Naive thymus-derived CD8-positive, alpha-beta T cell (primary cell): ENCODE measurements around the gene LRRC75A. TPM values are rescaled to one million over a fixed set of nuclear protein-coding genes. Genes with fewer than 3 reads are reported as not detected.
"Not testable (repeated sequence)": the region's sequence is repeated elsewhere in the genome, so short reads cannot be mapped to it uniquely, and the experiment has no call there.

Source experiments
- ATAC-seq, 2 donors: fragments of 150-1000 bp; cut with Tn5 transposase in 1 of 2; sonication (Bioruptor Pico), chemical (Tn5 transposase) in 1 of 2; 1 replicate in 1 of 2; 2 replicates in 1 of 2; pipeline ENCODE4 v1.10.0; 2021; ENCODE audit warnings: mild to moderate bottlenecking in 2 of 2, moderate library complexity in 2 of 2
- POLR2A ChIA-PET: fragments of 350-600 bp; sonication (Branson Sonifier 250); formaldehyde crosslinking; loops from one replicate; lab custom pipeline; 2021; ENCODE audit warnings: antibody characterized with exemption; lab: Charles Lee
- DNase-seq, 10 donors: peaks; one replicate each; pipeline versions ENCODE4 v3.0.0 to v3.0.0-alpha.2; 2020 to 2022
- H3K27ac Mint-ChIP-seq, 10 donors: one replicate each; pipeline ENCODE4 v1.8.0; 2020 to 2022; ENCODE audit warnings: mild to moderate bottlenecking in 10 of 10, mixed read lengths in 10 of 10, moderate library complexity in 4 of 10, inconsistent platforms in 1 of 10
- H3K27me3 Mint-ChIP-seq, 5 donors: one replicate each; pipeline ENCODE4 v1.8.0; 2021 to 2022; ENCODE audit warnings: mixed read lengths in 5 of 5
- H3K36me3 Mint-ChIP-seq, 3 donors: one replicate each; pipeline ENCODE4 v1.8.0; 2020 to 2022; ENCODE audit warnings: mixed read lengths in 3 of 3, mild to moderate bottlenecking in 2 of 3, inconsistent platforms in 1 of 3
- H3K4me1 Mint-ChIP-seq, 4 donors: one replicate each; pipeline ENCODE4 v1.8.0; 2021 to 2022; ENCODE audit warnings: mixed read lengths in 4 of 4
- H3K4me3 Mint-ChIP-seq, 10 donors: one replicate each; pipeline ENCODE4 v1.8.0; 2020 to 2022; ENCODE audit warnings: mild to moderate bottlenecking in 10 of 10, mixed read lengths in 10 of 10, moderate library complexity in 6 of 10, inconsistent platforms in 1 of 10
- H3K9me3 Mint-ChIP-seq, 9 donors: one replicate each; pipeline ENCODE4 v1.8.0; 2020 to 2022; ENCODE audit warnings: mixed read lengths in 9 of 9, mild to moderate bottlenecking in 3 of 9, inconsistent platforms in 1 of 9, moderate library complexity in 1 of 9
- polyA plus RNA-seq, 3 donors: library from polyadenylated mRNA; unstranded; fragments of 300-500 nt; fragmentation: Illumina TruSeq; gene quantifications; one replicate each; pipeline ENCODE4 v1.2.3, GENCODE V29; 2021
- total RNA-seq, 8 experiments: library from RNA in 2 of 8; stranded (reverse) in 2 of 8; gene quantifications; one replicate each; pipeline ENCODE4 v1.2.3 and lab custom pipeline; 2021 to 2026

LRRC75A gene
- total and polyA plus RNA-seq, 5 experiments from 2014 or later, result 1.8 to 8.9 (median 3.1) TPM

DNA sequence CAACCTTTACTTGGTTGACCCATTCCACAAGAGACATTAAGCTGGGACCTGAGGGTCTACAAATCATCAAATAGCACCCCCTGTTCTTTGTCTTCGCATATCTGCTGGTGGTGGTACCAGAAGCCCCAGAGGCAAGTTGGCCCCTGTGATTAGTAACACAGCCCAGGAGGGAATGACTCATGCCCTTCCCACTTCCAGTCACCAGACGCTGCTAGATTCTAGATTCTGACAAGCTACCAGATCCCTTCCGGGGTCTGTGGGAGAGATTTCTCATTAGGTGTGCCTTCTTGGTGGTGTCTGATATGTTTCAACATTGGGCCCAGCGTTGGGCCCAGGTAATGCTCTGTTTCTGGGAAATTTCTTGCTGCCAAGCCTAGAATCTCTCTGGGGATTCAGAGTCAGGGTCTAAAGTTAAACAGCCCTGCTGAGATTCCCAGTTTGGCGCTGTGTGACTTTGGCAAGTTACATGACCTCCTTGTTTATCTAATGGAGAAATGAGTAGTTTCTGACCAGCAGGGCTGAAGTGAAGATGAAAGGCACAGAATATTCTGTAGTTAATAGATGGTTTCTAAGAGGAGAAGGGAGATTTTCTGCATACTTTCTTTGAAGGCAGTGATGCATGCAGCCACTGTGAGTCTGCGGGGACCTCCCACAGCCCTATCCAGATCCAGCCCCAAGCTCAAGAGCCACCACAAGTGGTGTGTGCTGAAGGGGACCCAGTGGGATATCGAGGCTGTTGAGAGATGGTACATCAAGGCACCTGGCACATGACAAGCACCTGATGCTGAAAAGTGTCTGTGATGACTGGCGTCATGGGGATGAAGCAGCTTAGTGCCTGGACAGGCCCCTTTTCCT is 72.7 kb downstream of the LRRC75A start:
- no peak for DNase-seq
- no peaks in the 10 kb centered on the region for H3K9me3 Mint-ChIP-seq
- POLR2A ChIA-PET, result interaction anchor here (0.6 to 1.8 kb wide), 4 partner anchors 19 to 137 kb away, joined by 3 to 14 read pairs (median 4); partner anchors contain the start of gene UBB

GRCh38 chr17:16418685-16419068 is 73.3 kb downstream of the LRRC75A start:
- POLR2A ChIA-PET, result interaction anchor here (0.6 to 1.8 kb wide), 4 partner anchors 19 to 138 kb away, joined by 3 to 14 read pairs (median 4); partner anchors contain the start of gene UBB
- H3K4me1 Mint-ChIP-seq, result peaks cover 16 to 65% (median 58%) of the 10 kb centered on the region in 4 donors
- DNase-seq (no peak), ATAC-seq (no peak)
- H3K36me3 Mint-ChIP-seq, result peaks cover 0 to 59% (median 8%) of the 10 kb centered on the region in 3 donors
- H3K4me3 Mint-ChIP-seq, result peak overlapping the region in 9 of 10 donors; percentile 39 to 74 (median 60)
- no peaks in the 10 kb centered on the region for H3K27me3 Mint-ChIP-seq
- H3K27ac Mint-ChIP-seq, result peak overlapping the region; percentile 61 to 99 (median 88)
- H3K9me3 Mint-ChIP-seq, result no peaks in the 10 kb centered on the region

More for the DNA sequence above, 72.7 kb downstream of the LRRC75A start:
- Mint-ChIP-seq H3K4me3 (peak overlapping the region; percentile 36 to 74 (median 58)), H3K27me3 (no peaks in the 10 kb centered on the region), H3K4me1 (peaks cover 16 to 62% (median 55%) of the 10 kb centered on the region in 4 donors), H3K27ac (peak overlapping the region; percentile 61 to 90 (median 86)), H3K36me3 (peaks cover 0 to 64% (median 8%) of the 10 kb centered on the region in 3 donors)
- ATAC-seq, result no peak

DNA sequence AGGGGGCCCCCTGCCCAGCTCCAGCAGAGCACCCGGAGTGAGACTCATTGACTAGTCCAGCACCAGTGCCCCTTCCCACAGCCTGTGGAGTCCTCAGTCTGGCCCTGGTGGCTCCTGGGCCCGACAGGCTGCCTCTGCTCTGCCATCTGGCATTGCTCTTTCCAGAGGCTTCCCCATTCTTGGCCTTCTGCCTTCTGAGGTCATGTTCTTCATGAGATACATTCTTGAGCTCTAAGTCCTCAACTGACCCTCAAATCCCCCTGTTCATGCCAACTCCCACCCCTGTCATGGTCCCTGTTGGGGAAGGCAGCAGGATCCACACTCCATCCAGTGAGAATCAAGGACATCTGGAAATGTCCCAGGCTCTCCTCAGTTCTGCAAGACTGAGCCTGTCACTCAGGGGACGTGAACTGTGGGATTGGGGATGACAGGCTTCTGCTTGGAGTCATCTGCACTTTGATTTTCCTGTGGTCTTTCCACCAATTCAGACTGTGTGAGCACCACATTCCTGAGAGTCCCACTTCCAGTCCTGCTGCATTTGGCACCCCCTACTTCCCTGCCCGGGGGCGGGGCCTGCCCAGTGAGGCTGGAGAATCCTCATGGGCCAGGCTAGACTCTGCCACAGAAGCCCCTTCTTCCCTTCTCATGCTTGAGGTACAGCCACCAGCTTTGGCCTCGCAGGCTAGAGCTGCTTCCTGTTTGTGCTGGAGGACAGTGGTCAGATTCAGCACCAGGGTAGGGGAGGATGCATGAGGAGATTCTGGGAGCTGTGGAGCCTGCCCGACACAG is 73.9 kb downstream of the LRRC75A start:
- Mint-ChIP-seq H3K36me3 (peaks cover 0 to 55% (median 8%) of the 10 kb centered on the region in 3 donors), H3K4me3 (peak overlapping the region in 8 of 10 donors; percentile 11 to 93 (median 38)), H3K9me3 (no peaks in the 10 kb centered on the region), H3K27me3 (no peaks in the 10 kb centered on the region), H3K27ac (peak overlapping the region in 9 of 10 donors; percentile 83 to 100 (median 98)), H3K4me1 (peaks cover 16 to 65% (median 58%) of the 10 kb centered on the region in 4 donors)
- ATAC-seq (no peak), DNase-seq (no peak)
- POLR2A ChIA-PET, result interaction anchor here (0.8 to 4.5 kb wide), 6 partner anchors 20 to 54 kb away, joined by 3 to 58 read pairs (median 10); partner anchors contain the start of gene UBB

GRCh38 chr17:16417399-16417798 is 74.6 kb downstream of the LRRC75A start:
- no peaks in the 10 kb centered on the region for H3K9me3 Mint-ChIP-seq
- DNase-seq (no peak), ATAC-seq (no peak)
- POLR2A ChIA-PET, result interaction anchor here (0.7 to 4.5 kb wide), 8 partner anchors 10 to 1471 kb away, joined by 3 to 58 read pairs (median 5); partner anchors contain the start of gene UBB
- H3K4me1 Mint-ChIP-seq, result peaks cover 13 to 60% (median 59%) of the 10 kb centered on the region in 4 donors
- H3K36me3 Mint-ChIP-seq, result peaks cover 0 to 48% (median 8%) of the 10 kb centered on the region in 3 donors
- H3K27ac Mint-ChIP-seq, result peak overlapping the region in 8 of 10 donors; percentile 50 to 100 (median 99)
- H3K4me3 Mint-ChIP-seq, result peak overlapping the region in 9 of 10 donors; percentile 48 to 99 (median 97)
- no peaks in the 10 kb centered on the region for H3K27me3 Mint-ChIP-seq

- Mint-ChIP-seq H3K4me3 (peak within 1 kb of the TSS; percentile 93 to 99 (median 98)), H3K36me3 (peaks cover 0 to 31% (median 8%) of the 10 kb centered on the region in 3 donors), H3K27me3 (no peaks in the 10 kb centered on the region), H3K9me3 (no peaks in the 10 kb centered on the region), H3K4me1 (peaks cover 12 to 53% (median 51%) of the 10 kb centered on the region in 4 donors), H3K27ac (peak within 1 kb of the TSS; percentile 98 to 100 (median 99))
- peak; percentile 57 to 65 for ATAC-seq
- POLR2A ChIA-PET, result interaction anchor here (0.5 to 4.5 kb wide), 17 partner anchors 12 to 199 kb away, joined by 3 to 58 read pairs (median 5); partner anchors contain the start of genes CENPV and UBB
- DNase-seq, result peak; percentile 23 to 74 (median 52)
Observed at GRCh38 chr17:16415031-16415924, 76.7 kb downstream of the LRRC75A start, which contains the start of gene TRPV2. Gene TRPV2, plus strand, starts transcription at chr17:16415571. Its CDS starts 2,098 bp downstream, at chr17:16417669.

DNA sequence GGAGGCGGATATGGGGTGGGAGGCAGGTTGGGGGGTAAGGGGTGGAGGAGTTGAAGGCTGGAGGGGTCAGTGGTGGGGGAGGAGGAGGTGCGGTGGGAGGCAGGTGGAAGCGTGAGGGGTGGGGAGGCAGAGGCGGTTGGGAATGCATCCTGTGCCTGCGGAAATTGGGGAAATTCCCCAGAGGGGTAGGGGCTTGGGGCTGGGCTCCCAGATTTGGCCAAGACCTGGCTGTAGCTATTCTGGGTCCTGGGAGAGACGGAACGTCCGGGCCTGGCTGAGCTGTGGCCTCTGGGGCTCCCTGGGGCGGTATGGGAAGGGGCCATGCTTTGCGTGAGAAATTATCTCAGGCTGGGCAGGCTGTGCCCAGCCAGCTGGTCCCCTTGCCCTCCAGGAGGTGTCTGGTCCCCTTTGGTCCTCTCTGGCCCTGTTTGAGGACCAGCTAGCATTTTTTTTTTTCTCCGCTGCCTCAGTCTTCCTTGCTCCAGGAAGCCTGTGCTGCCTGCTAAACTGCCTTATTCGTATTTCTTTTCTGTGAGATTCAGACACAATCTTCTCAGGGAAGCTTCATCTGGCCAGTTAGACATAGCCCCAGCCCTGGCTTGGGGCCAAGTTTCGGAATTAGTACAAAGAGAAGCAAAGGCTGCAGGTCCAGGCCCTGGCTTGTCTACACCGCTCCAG is 83.9 kb downstream of the LRRC75A start:
- Mint-ChIP-seq H3K27me3 (peaks cover 2 to 23% (median 9%) of the 10 kb centered on the region in 5 donors), H3K27ac (peak overlapping the region in 2 of 10 donors; percentile 8 to 33), H3K4me1 (peaks cover 0 to 13% (median 6%) of the 10 kb centered on the region in 4 donors), H3K4me3 (peak overlapping the region in 8 of 10 donors; percentile 10 to 56 (median 44)), H3K9me3 (no peaks in the 10 kb centered on the region), H3K36me3 (peaks cover 0 to 2% (median 0%) of the 10 kb centered on the region in 3 donors)
- DNase-seq, result no peak
- no peak for ATAC-seq
- POLR2A ChIA-PET, result interaction anchor here (1.4 kb wide), 1 partner anchor 30 kb away, joined by 3 read pairs; no protein-coding TSS in a partner anchor

DNA sequence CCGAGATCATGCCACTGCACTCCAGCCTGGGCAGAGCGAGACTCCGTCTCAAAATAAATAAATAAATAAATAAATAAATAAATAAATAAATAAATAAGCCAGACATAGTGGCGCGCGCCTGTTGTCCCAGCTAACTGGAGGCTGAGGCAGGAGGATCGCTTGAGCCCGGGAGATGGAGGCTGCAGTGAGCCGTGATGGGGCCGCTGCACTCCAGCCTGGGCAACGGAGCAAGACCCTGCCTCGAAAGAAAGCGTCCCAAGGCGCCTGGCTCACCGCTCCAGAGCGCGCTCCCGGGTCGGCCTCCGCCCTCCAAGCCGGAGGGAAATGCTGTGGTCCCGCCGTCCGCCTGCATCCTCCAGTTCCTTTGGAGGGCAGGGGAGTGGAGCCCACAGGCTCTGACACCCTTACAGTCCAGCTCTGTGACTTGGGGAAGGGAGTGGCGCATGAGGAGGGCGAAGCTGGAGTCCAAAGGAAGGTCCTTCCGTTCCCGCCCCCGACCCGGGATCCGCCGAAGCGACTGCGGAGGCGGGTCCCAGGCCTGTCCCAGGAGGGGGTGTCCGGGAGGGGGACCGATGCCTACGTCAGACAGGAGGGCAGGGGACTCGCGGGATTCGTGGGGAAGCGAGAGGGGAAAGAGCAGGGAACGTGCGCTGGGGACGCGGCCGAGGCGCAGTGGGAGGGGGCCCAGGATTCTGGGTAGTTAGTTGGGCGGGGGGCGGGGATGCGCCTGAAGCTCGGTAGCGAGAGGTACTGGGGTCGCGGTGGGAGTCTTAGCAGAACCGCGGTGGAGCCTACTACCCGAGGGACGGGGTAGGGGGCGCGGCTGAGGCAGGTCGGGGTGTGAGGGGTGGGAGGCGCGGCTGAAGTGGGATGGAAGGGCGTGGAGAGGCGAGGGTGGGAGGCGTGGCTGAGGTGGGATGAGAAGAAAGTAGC is 85.0 kb downstream of the LRRC75A start:
- H3K4me1 Mint-ChIP-seq, result peaks cover 0 to 13% (median 6%) of the 10 kb centered on the region in 4 donors
- peak in 1 of 10 donors; percentile 12 for DNase-seq
- POLR2A ChIA-PET, result interaction anchor here (0.9 kb wide), 1 partner anchor 25 kb away, joined by 4 read pairs; no protein-coding TSS in a partner anchor

DNA sequence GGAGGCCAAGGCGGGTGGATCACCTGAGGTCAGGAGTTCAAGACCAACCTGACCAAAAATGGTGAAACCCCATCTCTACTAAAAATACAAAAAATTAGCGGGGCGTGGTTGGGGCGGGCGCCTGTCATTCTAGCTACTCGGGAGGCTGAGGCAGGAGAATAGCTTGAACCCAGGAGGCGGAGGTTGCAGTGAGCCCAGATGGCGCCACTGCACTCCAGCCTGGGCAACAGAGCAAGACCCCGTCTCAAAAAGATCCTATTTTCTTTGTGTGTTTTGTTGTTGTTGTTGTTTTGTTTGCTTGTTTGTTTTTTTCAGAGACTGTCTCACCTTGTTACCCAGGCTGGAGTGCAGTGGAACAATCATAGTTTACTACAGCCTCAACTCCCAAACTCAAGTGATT is 88.1 kb downstream of the LRRC75A start:
- peaks cover 0 to 13% (median 6%) of the 10 kb centered on the region in 4 donors for H3K4me1 Mint-ChIP-seq
- not testable (repeated sequence) for H3K9me3 Mint-ChIP-seq, H3K4me3 Mint-ChIP-seq, ATAC-seq, H3K27ac Mint-ChIP-seq, DNase-seq, H3K36me3 Mint-ChIP-seq
- POLR2A ChIA-PET, result interaction anchor here (0.6 to 0.7 kb wide), 2 partner anchors 37 to 1583 kb away, joined by 3 to 4 read pairs; no protein-coding TSS in a partner anchor
- H3K27me3 Mint-ChIP-seq, result peaks cover 2 to 36% (median 11%) of the 10 kb centered on the region in 5 donors

More for the DNA sequence above, 85.0 kb downstream of the LRRC75A start:
- Mint-ChIP-seq H3K9me3 (no peaks in the 10 kb centered on the region), H3K27me3 (peaks cover 2 to 33% (median 9%) of the 10 kb centered on the region in 5 donors), H3K36me3 (peaks cover 0 to 2% (median 0%) of the 10 kb centered on the region in 3 donors), H3K4me3 (peak overlapping the region; percentile 15 to 83 (median 56)), H3K27ac (no peak overlapping the region)
- peak; percentile 33 to 70 for ATAC-seq

DNA sequence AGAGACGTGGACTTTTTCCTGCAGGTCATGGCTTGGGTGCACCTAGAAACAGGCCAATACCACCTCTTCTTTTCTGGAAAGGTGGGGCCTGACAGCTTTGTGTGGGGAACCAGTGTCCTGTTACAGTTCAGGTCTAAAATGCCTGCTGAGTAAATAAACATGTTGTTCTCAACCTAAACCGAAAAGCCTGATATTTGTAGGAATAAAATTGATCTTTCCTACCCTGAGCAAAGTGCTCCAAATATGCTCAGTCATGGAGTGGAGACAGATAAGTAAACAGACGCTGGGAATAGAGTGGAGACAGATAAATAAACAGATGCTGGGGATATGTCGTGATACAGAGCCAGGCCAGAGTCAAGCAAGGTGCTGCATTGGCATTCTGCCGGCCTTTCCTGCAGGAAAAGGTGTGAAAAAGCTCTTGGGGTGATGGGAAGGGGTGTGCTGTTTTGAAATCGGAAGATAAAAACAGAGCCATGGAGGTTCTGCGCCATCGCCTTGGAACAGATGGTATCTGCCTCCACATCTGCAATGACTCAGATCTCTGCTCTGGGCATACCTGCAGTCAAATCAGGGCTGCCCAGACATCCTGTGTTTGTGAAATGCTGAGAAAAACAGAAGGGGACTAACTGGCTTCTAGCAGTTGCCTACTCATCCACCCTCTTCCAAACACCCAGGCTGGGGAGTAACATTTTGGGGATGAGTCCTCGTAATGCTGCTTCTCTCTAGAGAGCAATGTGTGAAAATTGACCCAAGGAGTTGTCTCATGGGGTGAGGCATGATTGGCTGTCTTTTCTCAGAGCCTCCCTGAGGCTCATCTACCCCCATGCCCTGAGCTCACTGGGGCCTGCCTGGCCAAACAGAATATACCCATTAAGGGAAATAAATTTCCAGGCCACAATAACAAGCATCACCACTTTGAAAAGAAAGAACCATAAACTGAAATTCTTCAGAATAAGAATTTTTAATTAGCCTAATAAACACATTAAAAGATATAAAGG is 93.4 kb downstream of the LRRC75A start:
- Mint-ChIP-seq H3K4me3 (no peak overlapping the region), H3K9me3 (no peaks in the 10 kb centered on the region), H3K27me3 (peaks cover 0 to 15% (median 7%) of the 10 kb centered on the region in 5 donors), H3K4me1 (peaks cover 0 to 7% (median 3%) of the 10 kb centered on the region in 4 donors), H3K36me3 (no peaks in the 10 kb centered on the region), H3K27ac (peak overlapping the region in 4 of 10 donors; percentile 22 to 88 (median 76))
- no peak for ATAC-seq
- POLR2A ChIA-PET, result no interaction called here
- no peak for DNase-seq
